ENCODE data around the gene ZIC2.

Gene ZIC2

DNA sequence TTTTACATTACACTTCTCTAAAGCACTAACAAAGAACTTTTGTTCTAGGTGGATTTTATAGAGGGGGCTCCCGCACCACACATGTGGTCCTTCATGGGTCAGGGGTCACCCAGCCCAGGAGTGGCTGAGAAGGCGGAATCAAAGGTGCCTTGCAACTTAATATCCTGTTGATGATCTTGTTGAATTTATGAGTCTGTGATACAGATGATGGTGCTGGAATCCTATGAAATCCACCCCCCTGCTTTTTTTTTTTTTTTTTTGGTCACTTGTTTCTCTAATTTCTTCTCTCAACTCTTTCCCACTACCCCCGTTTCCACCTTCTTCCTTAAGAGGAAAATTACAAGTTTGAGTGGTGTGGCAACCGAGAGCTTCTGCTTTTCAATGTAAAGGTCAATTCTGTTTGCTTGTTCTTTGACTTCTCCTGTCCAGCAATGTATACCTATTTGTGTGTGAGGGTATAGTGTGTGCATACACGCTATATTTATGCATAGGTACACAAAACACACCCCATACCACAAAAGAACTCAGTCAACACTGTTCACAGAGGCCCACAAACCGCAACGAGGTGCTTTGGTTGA is 4.2 kb upstream of the ZIC2 start:
- TF ChIP-seq, protein P1, sequence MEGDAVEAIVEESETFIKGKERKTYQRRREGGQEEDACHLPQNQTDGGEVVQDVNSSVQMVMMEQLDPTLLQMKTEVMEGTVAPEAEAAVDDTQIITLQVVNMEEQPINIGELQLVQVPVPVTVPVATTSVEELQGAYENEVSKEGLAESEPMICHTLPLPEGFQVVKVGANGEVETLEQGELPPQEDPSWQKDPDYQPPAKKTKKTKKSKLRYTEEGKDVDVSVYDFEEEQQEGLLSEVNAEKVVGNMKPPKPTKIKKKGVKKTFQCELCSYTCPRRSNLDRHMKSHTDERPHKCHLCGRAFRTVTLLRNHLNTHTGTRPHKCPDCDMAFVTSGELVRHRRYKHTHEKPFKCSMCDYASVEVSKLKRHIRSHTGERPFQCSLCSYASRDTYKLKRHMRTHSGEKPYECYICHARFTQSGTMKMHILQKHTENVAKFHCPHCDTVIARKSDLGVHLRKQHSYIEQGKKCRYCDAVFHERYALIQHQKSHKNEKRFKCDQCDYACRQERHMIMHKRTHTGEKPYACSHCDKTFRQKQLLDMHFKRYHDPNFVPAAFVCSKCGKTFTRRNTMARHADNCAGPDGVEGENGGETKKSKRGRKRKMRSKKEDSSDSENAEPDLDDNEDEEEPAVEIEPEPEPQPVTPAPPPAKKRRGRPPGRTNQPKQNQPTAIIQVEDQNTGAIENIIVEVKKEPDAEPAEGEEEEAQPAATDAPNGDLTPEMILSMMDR (IDR thresholded peaks at IDR 0.05; ENCODE audit: low read depth, low read length), result no peak
- no peak overlapping the region for H3K4me3 ChIP-seq (ENCODE audit: low read depth, low read length)

DNA sequence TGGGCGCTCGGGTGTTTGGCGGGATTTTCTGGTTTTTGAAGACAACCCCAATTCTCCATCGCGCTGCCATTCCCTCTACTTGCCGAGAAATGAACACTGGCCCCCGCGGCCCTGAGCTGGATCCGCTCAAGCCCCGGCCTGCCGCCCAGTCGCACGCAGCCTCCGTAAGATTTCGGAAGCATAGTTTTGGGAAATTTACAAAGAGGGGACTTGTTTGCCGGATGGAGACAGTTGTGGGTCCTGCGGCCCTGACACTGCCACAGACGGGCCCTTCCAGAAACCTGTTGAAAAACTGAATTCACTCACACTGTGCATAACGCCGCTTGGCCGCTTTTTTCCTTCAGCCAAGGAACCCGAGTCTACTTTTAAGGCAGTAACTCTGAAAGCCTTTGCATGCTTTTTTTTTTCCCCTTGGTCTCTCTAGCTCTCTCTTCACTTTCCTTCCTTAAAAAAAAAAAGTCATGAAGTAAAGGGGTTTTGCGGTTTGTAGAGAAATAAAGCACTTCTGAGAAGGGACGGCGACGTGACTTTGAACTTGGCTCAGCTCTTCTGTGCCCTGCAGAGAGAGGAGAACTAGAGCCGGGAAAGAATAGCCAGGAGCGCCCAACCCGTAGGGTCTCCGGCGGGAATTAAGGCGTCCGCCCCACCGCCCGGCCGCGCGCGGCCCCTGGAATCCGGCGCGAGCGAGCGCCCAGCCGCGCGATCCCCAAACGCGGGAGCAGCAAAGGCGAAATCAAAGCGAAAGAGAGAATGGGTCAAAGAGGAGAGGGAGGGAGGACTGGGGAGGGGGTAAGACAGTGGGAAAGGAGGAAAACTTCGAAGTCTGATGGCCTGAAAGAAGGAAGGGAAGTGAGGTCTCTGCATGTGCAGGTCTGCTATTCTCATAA is 3.4 kb upstream of the ZIC2 start:
- no peak overlapping the region for H3K4me3 ChIP-seq (ENCODE audit: low read depth, low read length)
- TF ChIP-seq, protein P1 (IDR thresholded peaks at IDR 0.05; ENCODE audit: low read depth, low read length), result no peak

DNA sequence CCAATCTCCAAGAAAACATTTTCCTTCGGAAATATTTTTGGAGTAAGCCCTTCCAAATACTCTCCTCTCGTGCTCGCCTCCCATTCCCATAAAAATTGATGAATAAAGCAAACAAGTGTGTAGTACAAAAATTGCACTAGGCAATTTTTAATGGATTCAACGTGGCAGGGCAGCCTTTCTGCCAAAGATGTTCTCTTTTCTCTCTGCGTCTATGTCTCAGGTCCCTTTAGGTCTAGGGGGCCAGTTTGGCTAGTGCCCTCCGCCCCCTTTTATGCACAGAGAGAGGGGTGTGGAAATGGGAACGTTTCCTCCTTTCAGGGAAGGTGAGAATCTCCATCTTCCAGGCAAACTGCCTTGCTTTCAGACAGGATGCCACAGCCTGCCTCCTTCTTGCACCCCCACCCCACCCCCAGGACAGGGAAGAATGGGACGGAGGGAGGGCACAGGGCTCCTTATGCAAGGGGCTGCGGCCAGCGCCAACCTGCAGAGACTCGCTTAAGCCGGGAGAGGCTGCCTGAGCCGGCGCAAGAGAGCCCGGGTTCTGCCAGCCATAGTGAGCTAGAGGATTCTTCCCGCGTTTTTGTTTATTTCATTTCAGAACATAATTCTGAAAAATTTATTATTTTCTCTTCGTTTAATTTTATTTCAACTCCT is 2.7 kb upstream of the ZIC2 start:
- H3K4me3 ChIP-seq (ENCODE audit: low read depth, low read length), result no peak overlapping the region
- TF ChIP-seq, protein P1 (IDR thresholded peaks at IDR 0.05; ENCODE audit: low read depth, low read length), result no peak

DNA sequence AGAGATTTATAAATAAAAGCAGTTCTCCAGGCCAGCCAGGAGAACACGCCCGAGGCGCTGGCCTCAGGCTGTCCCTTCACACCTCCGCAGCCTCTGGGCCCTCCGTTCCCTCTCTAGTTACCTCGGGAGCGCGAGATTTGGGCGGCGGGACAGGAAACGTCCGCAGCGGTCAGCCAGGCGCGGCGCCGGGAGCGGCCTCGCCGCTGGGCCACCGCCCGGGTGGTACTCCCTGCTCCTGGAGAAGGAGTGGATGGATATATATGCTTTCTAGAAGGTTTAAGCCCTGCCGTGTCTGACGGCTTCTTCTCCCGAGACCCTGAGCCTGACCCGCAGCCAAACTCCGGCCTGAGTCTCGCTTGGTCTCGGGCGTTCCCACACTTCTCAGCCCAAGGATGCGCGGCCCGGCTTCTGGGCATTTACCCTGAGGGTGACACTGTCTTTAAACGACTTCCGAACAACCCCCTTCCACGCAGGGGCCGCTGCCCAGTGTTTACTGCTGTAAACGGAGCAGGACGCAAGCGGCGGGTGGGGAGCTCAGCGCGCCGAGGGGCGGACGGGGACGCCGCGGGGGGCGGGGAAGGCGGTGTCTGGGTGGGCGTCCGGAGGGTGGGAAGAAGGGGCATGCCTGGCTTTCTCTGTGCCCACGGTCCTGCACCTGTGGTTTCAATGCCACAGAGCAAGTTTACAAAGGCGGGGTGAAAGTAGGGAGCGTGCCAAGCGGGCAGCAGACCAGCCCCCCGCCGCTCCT is 2.0 kb upstream of the ZIC2 start:
- TF ChIP-seq, protein P1 (IDR thresholded peaks at IDR 0.05; ENCODE audit: low read depth, low read length), result no peak
- H3K4me3 ChIP-seq (ENCODE audit: low read depth, low read length), result peak overlapping the region; percentile 10; the same call in 1 of the 2 replicates

DNA sequence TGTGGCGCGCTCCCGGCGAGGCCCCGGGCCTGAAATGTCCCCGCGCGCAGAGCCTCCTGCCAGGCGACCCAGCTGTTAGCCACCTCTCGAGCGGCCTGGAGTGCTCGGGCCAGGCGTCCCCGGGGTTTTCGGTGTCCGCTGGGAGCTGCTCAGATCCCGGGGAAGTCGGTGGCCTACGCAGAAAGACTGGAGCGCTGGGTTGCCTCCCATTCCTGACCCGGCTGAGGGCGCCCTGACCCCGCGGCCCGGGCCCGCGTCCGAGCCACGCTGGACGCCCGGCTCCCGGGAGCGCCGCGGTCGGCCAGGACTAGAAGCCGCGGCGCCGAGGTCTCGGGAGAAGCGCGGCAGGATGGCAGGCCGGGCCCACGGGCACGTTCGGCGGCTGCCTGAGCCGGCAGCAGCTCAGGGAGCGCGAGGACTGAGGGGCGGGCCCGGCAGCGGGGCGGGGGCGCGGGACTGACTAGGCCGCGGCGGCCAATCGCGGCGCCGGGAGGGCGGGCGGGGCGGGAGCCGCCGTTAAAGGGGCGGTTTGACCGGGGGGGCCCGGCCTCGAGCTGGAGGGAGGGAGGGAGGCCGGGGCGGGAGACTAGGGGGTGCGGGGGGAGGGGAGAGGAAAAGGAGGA is 1.3 kb upstream of the ZIC2 start:
- TF ChIP-seq, protein P1 (IDR thresholded peaks at IDR 0.05; ENCODE audit: low read depth, low read length), result no peak
- peak overlapping the region; percentile 48 for H3K4me3 ChIP-seq (ENCODE audit: low read depth, low read length)

DNA sequence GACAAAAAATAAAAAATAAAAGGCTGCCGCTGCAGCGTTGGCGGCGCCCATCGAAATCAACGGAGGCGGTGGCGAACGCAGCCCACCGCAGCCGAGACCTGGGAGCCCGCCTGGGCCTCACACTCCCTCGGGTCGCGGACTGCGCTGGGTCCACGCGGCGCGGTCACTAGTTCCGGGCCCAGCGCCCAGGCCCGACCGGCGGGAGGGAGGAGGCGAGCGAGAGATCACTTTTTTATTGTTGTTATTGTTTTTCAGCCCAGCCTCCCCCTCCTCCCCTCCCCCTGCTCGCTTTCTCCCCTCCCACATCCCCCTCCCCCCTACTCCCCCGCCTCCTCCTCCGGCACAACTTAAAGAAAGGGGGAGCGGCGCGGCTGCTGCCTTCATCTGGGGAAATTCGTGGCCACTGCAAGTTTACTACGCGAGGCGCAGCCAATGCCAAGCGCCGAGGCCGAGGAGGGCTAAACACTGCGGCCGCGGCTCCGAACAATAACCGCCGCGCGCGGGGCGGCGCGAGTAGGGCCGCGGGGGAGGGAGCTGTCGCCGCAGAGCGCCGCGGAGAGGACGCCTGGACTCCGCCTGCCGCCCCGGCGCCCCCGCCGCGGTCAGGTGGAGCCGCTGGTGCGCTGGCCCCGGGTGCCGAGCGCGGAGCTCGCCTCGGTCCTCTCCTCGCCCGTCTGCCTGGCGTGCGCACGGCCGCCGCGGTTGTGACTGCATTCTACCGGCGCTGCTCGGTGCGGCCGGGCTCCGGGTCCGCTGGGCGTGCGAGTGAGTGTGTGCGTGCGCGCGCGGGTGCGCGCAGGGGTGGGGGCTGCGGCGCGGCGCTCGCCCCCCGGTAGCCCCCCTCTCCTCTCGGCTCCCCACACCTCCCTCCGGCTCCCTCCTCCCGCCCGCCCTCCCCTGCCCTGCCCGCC is 505 bp upstream of the ZIC2 start:
- TF ChIP-seq, protein P1 (IDR thresholded peaks at IDR 0.05; ENCODE audit: low read depth, low read length), result no peak
- peak overlapping the region; percentile 48 for H3K4me3 ChIP-seq (ENCODE audit: low read depth, low read length)
